ENCODE data around the gene AHNAK2.

DNA sequence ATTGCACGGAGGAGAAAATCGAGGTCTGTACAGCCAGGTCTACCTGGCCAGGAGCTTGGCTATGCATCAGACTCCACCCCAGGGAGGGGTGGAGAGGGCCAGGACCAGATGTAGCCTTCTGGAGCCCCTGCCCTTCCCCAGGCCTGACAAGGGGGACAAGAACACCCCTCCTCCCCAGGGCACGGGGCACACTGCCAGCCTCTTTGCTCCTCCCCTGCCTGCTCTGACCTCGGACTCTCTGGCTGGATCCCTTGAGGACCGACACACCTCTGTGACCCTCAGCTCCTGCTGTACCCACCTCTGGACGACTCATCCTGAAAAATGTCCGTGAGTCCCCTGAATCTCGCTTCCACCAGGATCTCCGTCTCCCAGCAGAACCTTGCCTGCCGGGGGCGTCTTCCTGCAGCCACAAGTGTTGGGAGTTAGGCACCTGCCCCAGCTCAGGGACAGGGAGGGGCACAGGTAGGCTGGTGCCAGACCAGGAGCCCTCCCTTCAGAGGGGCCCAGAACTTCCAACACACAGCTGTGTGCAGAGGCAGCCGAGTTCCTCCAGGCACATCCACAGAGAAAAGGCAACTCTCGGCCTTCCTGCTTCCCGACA lies 21.8 kb downstream of the AHNAK2 start:
- TF ChIP-seq, protein P1, sequence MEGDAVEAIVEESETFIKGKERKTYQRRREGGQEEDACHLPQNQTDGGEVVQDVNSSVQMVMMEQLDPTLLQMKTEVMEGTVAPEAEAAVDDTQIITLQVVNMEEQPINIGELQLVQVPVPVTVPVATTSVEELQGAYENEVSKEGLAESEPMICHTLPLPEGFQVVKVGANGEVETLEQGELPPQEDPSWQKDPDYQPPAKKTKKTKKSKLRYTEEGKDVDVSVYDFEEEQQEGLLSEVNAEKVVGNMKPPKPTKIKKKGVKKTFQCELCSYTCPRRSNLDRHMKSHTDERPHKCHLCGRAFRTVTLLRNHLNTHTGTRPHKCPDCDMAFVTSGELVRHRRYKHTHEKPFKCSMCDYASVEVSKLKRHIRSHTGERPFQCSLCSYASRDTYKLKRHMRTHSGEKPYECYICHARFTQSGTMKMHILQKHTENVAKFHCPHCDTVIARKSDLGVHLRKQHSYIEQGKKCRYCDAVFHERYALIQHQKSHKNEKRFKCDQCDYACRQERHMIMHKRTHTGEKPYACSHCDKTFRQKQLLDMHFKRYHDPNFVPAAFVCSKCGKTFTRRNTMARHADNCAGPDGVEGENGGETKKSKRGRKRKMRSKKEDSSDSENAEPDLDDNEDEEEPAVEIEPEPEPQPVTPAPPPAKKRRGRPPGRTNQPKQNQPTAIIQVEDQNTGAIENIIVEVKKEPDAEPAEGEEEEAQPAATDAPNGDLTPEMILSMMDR (IDR thresholded peaks at IDR 0.05), result no peak
- TF ChIP-seq EP300 (IDR thresholded peaks at IDR 0.05), result no peak
